GM19324 (cell line): ENCODE results near the gene EVX1.

ENCODE experiments used
- ATAC-seq: cut with Tn5 transposase; IDR thresholded peaks from one replicate; pipeline ENCODE4 v1.9.1; 2021; ENCODE audit warnings: mild to moderate bottlenecking, moderate library complexity; ENCODE audit not compliant: unreplicated experiment, low FRiP score

The EVX1 gene

GRCh38 chr7:27248427-27248806, 5.8 kb downstream of the EVX1 start:
- ATAC-seq: no peak

GRCh38 chr7:27248911-27249723, 6.5 kb downstream of the EVX1 start:
- no peak for ATAC-seq

- ATAC-seq: no peak
These were observed 7.3 kb downstream of the EVX1 start for GRCh38 chr7:27249724-27250556.

- ATAC-seq: no peak
These were observed 8.0 kb downstream of the EVX1 start for GRCh38 chr7:27250557-27251070.

GRCh38 chr7:27251136-27251651, 8.6 kb downstream of the EVX1 start:
- ATAC-seq: no peak

- ATAC-seq: no peak
These were observed 9.3 kb downstream of the EVX1 start for GRCh38 chr7:27251652-27252590.

- no peak for ATAC-seq
These were observed 12.0 kb downstream of the EVX1 start for GRCh38 chr7:27254625-27255024.

GRCh38 chr7:27260211-27260610, 17.6 kb downstream of the EVX1 start:
- no peak for ATAC-seq

- no peak for ATAC-seq
These were observed 19.5 kb downstream of the EVX1 start for GRCh38 chr7:27262121-27262520.

GRCh38 chr7:27263781-27264180, 21.2 kb downstream of the EVX1 start:
- ATAC-seq: no peak

GRCh38 chr7:27269455-27269854, 26.9 kb downstream of the EVX1 start:
- no peak for ATAC-seq

- no peak for ATAC-seq
These were observed 28.8 kb downstream of the EVX1 start for GRCh38 chr7:27271384-27271783.

- ATAC-seq: no peak
These were observed 35.0 kb downstream of the EVX1 start for GRCh38 chr7:27277628-27278027.

- no peak for ATAC-seq
These were observed 41.0 kb downstream of the EVX1 start for GRCh38 chr7:27283558-27283957.

GRCh38 chr7:27295236-27295635, 52.6 kb downstream of the EVX1 start:
- no peak for ATAC-seq

- ATAC-seq: no peak
These were observed 54.8 kb downstream of the EVX1 start for GRCh38 chr7:27297356-27297755.
